Suppressor macrophage treated with lipopolysaccharide for 4 hours (primary cell): Measurements from ENCODE around the gene TMEM150C.
"Not testable (repeated sequence)": the region's sequence is repeated elsewhere in the genome, so short reads cannot be mapped to it uniquely, and the experiment has no call there.

Experiments
- DNase-seq: peaks from one replicate; pipeline ENCODE4 v3.0.0-alpha.2; 2020

Gene TMEM150C

DNA sequence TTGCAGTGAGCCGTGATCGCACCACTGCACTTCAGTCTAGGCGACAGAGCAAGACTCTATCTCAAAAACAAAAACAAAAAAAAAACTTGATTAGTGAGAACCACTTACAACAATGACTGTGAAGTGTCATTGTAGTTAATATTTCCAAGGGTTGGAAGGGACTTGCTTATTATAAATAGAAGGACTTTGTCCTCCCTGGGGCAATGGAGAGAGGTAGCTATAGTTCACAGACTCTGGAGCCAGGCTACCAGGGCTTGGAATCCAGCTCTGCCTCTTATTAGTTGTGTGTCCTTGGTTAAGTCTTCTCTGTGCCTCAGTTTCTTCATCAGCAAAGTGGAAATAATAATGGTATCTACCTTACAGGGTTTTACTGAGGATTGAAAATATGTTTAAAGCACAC is 51.6 kb downstream of the TMEM150C start:
- no peak for DNase-seq

DNA sequence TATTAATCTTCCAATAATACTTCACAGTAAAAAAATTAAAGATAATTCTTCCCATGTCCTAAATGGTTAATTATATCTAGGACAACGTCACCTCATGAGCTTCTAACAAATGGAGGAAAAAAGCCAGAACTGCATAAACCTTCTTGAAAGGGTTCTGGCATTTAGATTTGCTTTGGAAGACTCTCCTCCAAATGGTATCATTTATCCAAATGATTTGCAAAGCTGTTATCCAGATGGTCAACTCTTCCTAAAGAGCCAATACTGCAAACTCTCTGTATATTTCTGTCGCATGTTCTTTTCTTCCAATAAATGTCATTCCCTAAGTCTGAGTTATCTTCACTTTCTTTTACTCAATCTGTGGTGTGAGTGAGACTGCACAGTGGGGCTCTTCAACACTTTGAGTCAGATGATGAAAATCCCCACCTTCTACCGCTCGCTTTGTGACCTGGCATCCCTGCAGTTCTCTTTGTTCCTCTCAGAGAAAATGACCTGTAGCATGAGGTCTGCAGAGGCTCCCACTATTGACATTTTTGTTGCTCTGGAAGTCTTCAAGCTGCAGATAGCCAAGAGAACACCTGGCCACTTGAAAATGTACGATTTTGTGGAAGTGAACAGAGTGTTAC is 52.9 kb downstream of the TMEM150C start:
- DNase-seq, result no peak

DNA sequence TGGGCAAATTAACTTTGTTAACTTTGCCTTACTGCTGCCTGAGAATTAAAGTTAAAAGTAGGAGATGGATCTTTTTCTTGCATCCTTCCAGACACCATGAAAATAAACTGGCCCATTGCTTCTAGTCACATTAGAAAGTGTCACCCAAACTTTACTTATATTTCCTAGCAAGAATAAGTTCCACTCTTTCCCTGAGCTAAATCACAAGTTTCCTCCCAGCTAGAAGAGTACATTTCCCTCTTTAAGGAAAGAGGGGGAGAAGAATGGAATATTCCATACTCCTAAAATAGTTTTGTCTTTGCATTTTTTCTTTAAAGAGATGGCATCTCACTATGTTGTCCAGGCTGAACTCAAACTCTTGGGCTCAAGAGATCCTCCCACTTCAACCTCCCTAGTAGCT is 53.8 kb downstream of the TMEM150C start:
- no peak for DNase-seq

DNA sequence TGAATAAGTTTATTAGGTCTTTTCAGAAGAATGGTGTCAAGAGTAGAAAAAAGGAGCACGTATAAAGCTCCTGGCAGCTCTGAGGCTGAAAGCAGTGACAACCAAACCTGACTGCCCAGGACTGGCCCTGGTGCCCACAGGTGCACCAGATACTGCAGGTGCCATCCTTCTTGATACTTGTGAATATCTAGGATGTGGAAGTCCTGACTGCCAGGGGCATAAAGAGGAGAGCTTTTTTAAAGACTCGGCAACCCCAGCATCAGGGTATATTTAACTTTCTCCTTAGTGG is 60.7 kb downstream of the TMEM150C start:
- no peak for DNase-seq

DNA sequence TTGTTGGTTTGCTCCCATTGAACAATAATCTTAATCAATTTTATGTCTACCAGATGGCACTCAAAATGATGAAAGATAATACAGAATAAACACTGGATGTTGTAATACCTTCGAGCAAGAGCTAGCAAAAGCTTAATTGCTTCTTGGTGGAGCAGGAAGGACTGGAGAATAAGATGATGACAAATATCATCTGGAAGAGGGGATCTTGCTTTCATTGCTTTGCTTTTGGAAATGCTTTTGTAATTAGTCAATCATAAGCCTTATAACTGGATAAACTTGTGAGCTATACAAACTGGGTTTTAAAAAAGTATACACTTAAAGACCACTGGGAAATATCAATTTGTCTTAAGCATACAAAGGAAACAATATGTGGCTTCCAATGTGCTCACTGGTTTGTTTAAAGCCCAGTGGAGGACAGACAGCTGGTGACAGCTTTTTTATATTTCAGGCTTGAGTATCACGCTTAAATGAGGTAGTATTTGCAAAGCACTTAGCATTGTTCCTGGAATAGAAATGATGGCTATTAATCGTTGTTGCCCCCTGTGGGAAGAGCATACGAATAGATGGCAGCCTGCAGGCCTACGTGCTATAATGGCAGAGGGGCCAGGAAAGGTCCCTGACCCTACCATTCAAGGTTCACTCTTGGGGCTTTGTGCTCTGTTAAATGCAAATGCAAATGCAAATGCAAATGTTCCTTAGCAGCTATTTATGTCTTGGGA is 61.2 kb downstream of the TMEM150C start:
- DNase-seq, result no peak

GRCh38 chr4:82499738-82500434 is 61.9 kb downstream of the TMEM150C start:
- no peak for DNase-seq

DNA sequence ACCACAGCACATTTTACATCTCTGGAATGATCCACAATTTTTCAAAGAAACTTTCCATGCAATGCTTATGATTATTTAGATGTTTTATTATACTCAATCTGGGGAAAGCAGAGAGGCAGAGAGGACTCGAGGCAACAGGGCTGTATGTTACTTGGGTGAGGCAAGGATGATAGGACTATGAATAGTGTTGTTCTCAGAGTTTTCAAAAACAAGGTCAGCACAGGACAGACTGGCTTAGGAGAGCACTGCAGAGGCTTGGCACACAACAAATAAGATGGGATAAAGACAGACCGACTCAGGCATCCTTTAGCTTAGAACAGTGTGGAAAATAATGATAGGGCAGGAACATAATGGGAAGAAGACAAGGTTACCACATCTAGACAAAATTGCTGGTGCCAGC is 65.4 kb downstream of the TMEM150C start:
- DNase-seq, result no peak

DNA sequence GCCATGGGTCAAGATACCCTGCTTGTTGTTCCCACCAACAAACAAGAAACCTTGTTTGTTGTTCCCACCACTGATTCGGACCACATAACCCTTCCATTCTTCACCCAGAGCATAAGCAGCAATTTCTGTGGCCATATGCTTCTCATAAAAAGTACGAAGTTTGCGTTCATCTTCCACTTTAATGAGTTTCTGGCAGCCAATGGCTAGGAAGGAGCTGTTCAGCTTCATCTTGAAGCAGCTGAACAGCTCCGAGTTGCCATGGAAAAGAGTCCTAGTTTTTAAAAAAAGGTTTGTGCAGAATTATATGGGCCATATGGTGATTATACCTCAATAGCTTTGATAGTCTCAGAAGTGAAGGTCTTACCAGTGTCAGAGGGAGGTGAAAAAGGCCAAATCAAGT is 66.1 kb downstream of the TMEM150C start:
- DNase-seq, result no peak

DNA sequence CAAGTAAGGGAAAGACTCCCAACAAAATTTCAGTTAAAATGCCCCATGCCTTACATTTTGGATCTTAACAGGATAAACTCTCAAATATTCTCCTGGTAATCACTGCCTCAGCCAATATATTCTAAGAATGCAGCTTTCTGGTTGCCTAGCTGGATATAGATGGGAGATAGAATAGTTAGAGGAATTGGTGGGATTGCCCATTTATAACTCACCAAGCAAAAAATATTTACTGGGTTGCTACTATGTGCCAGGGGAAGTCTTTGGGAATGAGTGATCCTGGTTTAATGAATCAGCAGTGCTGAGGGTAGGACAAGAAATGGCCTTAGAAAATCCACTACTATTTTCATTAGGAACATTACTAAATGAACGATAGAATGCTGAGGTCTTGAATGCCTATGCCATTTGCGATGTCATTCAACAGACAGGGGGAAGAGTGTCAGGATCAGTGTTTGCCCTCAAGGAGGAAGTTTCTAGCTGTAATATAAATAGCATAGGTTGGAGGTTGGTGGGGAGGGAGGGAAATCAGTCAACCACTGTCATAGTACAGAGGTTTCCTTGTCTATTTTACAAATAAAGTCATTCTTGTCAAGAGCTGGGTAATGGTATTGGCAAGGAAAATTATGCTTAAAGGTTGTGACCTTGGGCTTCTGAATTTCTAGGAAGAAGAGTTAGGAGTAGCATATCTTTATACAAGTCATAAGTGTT is 67.9 kb downstream of the TMEM150C start:
- DNase-seq, result no peak

DNA sequence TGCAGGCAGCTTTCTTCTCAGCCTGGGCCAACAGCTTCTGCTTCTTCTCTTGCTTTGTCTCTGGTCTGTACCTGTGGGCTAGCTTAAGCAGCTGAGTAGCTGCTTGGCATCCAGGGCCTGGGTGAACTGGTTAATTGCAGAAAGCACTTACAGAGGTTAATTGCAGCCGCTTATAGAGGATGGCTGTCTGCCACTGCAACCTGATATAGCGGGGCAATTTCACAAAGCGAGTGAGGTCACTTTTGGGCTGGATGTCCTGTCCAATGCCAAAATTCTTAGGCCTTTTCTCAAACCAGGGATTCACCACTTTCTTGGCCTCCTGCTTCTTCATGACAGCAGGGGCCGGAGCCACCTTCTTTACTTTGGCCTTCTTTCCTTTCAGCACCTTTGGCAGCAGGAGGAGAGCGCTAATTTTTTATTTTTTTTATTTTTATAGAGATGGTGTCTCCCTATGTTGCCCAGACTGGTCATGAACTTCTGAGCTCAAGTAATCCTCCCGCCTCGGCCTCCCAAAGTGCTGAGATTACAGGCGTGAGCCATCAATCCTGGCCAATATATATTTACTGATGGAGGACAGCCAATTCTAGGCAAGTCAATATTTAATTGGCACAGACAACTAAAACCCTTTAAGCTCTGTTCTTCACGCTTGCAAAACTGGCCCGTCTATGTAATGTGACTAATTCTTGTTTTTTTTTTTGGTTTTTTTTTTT is 70.4 kb downstream of the TMEM150C start:
- DNase-seq, result no peak

GRCh38 chr4:82489987-82490386 is 71.8 kb downstream of the TMEM150C start:
- DNase-seq, result no peak

DNA sequence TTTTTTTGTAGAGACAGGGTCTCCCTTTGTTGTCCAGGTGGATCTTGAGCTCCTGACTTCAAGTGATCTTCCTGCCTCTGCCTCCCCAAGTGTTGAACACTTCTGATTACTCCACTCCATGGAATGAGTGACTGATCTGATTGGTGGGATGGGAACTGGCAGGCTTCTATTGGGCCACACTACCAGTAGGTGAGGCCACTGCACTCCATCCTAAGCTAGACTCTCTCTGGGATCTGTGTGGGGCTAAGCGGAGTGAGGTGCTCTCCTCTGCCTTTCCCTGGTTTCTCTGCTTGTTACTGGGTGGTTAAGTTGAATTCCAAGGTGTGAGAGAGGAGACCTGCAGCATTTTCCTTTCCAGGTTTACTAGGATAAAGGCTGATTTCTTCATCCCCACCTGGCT is 72.7 kb downstream of the TMEM150C start:
- no peak for DNase-seq

DNA sequence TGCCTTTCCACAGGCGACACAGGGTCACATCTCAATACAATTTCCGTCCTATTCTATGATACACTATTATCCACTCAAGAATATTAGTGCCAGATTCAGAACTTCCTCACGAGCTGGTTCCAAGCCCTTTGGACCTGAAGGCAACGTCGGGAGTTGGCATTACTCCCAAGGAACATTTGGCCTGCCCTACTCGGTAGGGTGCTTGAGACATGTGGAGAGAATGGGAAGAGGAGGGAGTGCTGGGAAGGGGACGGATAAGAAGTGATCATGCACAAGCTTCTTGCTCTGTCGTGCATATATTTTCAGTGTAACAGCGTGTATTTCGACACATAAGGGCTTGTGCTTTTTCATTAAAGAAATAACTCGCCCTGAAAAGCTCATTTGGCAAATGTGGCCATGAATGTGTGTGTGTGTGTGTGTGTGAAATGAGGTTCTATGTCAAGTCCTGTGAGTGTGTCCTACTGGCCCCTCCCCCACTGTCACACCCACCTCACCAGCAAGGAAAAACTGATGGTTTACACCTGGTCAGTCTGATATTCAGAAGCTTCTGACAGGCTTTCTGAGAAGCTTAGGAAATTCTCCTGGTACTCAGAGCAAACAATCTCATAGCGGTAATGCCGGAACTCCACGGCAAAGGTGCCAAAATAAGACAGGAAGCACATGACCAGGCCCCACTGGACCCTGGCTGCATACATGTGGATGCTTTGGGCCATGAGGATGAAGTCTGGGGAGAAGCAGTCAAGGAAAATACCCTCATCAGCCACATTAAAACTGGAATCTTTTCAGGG is 76.6 kb downstream of the TMEM150C start:
- DNase-seq, result no peak

DNA sequence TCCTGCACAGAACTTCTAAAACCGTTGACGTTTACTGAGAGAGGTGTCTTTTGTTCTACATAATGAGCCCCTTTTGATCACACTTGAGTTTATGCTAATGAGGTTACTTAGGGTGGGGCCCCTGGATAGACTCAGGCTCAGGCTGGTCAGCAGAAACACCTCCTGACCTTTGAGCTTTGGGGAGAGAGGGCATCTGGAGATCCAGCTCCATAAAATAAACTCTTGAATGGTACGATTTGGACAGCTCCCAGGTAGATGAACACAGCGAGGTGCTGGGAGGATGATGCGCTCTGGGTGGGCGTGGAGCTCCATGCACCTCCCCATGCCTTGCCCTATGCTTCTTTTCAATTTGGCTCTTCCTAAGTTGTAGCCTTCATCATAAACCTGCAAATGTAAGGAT is 79.4 kb downstream of the TMEM150C start:
- no peak for DNase-seq

- DNase-seq, result no peak
Observed at GRCh38 chr4:82481506-82481840, 80.3 kb downstream of the TMEM150C start.

DNA sequence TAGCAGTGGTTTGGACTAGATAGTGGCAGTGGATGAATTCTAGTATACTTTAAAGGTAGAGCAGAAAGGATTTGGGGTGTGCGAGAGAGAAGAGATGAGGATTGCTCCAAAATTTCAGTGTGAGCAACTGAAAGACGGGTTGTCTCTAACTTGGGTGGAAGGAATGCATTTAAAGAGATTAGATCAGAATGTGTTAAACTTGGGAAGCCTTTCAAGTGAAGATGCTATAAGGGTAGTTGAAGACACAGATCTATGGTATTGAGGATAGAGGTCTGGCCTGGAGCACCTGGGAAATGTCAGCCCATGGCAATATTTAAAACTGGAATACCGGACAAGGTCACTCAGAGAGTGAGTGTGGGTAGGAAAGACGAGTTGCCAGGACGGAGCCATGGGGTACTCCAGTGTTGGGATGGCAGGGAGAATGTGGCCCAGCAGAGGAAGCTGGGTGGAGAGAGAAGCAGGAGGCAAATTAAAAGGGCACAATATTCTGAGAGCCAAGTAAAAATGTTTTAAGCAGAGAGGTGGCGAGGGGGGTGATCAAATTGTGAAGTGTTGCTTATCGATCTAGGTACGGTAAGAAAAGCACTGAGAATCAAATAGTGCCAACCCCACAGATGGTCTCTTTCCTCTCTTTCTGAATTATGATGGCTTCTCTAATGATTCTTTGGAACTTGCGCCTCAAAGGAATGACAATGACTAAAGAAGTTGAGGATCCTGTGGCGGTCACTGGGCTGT is 80.8 kb downstream of the TMEM150C start:
- no peak for DNase-seq

GRCh38 chr4:82479562-82479961 is 82.2 kb downstream of the TMEM150C start:
- DNase-seq, result no peak

- DNase-seq, result not testable (repeated sequence)
Observed at GRCh38 chr4:82477469-82477868, 84.3 kb downstream of the TMEM150C start.

- DNase-seq, result not testable (repeated sequence)
Observed at GRCh38 chr4:82475931-82476330, 85.9 kb downstream of the TMEM150C start.

DNA sequence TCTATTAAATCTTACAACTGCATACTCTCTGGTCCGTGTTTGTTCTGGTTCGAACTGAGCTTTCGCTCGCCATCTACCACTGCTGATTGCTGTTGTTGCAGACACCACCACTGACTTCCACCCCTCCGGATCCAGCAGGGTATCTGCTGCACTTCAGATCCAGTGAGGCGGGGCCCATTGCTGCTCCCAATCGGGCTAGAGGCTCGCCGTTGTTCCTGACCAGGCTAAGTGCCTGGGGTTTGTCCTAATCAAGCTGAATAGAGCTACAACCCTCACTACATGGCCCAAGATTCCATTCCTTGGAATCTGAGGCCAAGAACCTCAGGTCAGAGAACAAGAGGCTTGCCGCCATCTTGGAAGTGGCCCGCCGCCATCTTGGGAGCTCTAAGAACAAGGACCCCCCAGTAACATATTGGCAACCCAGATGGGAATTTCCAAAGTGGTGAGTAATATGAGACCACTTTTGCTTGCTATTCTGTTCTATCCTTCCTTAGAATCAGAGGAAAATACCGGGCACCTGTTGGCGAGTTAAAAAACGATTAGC is 88.1 kb downstream of the TMEM150C start:
- DNase-seq, result no peak

- DNase-seq, result not testable (repeated sequence)
Observed at GRCh38 chr4:82473080-82473479, 88.7 kb downstream of the TMEM150C start.
